BJ (cell line): Measurements from ENCODE around the gene AP3B1. TPM values are rescaled to one million over a fixed set of nuclear protein-coding genes. Genes with fewer than 3 reads are reported as not detected.

ENCODE experiments used
- CTCF ChIA-PET: fragments of 350-600 bp; formaldehyde crosslinking; extraction: SDS; loops from one replicate; lab custom pipeline; 2021; ENCODE audit warnings: antibody characterized with exemption, inconsistent platforms; lab: Yijun Ruan, JAX
- POLR2A ChIA-PET: fragments of 300-600 bp; sonication (Branson Sonifier 250); formaldehyde crosslinking; extraction: SDS; loops from one replicate; lab custom pipeline; 2021; ENCODE audit warnings: antibody characterized with exemption; lab: Charles Lee
- DNase-seq: peaks from one replicate; pipeline ENCODE4 v3.0.0-alpha.2; 2011; ENCODE audit warnings: low read depth
- H3K27me3 ChIP-seq: 2 replicates; pipeline ENCODE4 v1.6.0; 2011; ENCODE audit warnings: low read length; ENCODE audit not compliant: control insufficient read depth, insufficient read depth
- H3K36me3 ChIP-seq: 2 replicates; pipeline ENCODE4 v1.5.1; 2011; ENCODE audit warnings: low read length; ENCODE audit not compliant: control insufficient read depth, insufficient read depth
- H3K4me3 ChIP-seq: 2 replicates; pipeline ENCODE4 v1.5.1; 2011; ENCODE audit warnings: low read depth, mild to moderate bottlenecking, control low read depth, low read length
- CTCF ChIP-seq: IDR thresholded peaks from 2 replicates; pipeline ENCODE4 v1.5.1; 2011; ENCODE audit warnings: low read depth, mild to moderate bottlenecking, control low read depth, inconsistent platforms, low read length, moderate library complexity; ENCODE audit not compliant: insufficient read depth
- polyA plus RNA-seq: library from polyadenylated mRNA; depleted of rRNA; stranded (reverse); fragments of >200 nt; gene quantifications from 2 replicates; pipeline ENCODE4 v1.2.3, GENCODE V29; 2011

Gene AP3B1
- polyA plus RNA-seq, 1 experiment, result 23.9 TPM

GRCh38 chr5:78286290-78286689, 8.2 kb downstream of the AP3B1 start:
- TF ChIP-seq CTCF, result no peak
- POLR2A ChIA-PET, result no interaction called here
- CTCF ChIA-PET, result interaction anchor here (0.6 to 1.4 kb wide), 2 partner anchors 9 to 768 kb away, joined by 3 to 4 read pairs; no protein-coding TSS in a partner anchor
- no peak for DNase-seq
- Histone ChIP-seq H3K36me3 (no peaks in the 10 kb centered on the region), H3K4me3 (no peak overlapping the region), H3K27me3 (no peaks in the 10 kb centered on the region)

- CTCF ChIA-PET, result no interaction called here
- POLR2A ChIA-PET, result no interaction called here
- H3K36me3 ChIP-seq, result no peaks in the 10 kb centered on the region
- no peak for TF ChIP-seq CTCF
- H3K4me3 ChIP-seq, result no peak overlapping the region
- H3K27me3 ChIP-seq, result no peaks in the 10 kb centered on the region
- DNase-seq, result no peak
These were observed 10.7 kb downstream of the AP3B1 start for GRCh38 chr5:78283802-78284201.

GRCh38 chr5:78283105-78283504, 11.4 kb downstream of the AP3B1 start:
- no peak for DNase-seq
- TF ChIP-seq CTCF, result no peak
- Histone ChIP-seq H3K36me3 (no peaks in the 10 kb centered on the region), H3K4me3 (no peak overlapping the region), H3K27me3 (no peaks in the 10 kb centered on the region)
- POLR2A ChIA-PET, result no interaction called here
- CTCF ChIA-PET, result no interaction called here

- ChIA-PET POLR2A (no interaction called here), CTCF (interaction anchor here (1.9 kb wide), 1 partner anchor 20 kb away, joined by 6 read pairs; no protein-coding TSS in a partner anchor)
- Histone ChIP-seq H3K4me3 (no peak overlapping the region), H3K36me3 (0 out of 2 replicates have a peak, but pooled peaks cover 1% of the 10 kb centered on the region), H3K27me3 (no peaks in the 10 kb centered on the region)
- TF ChIP-seq CTCF, result no peak
- DNase-seq, result no peak
These were observed 14.2 kb downstream of the AP3B1 start for GRCh38 chr5:78280261-78280660.

GRCh38 chr5:78279194-78279593, 15.3 kb downstream of the AP3B1 start:
- Histone ChIP-seq H3K36me3 (0 out of 2 replicates have a peak, but pooled peaks cover 1% of the 10 kb centered on the region), H3K4me3 (no peak overlapping the region), H3K27me3 (no peaks in the 10 kb centered on the region)
- no peak for TF ChIP-seq CTCF
- ChIA-PET CTCF (interaction anchor here (1.0 to 1.9 kb wide), 2 partner anchors 10 to 21 kb away, joined by 3 to 6 read pairs; no protein-coding TSS in a partner anchor), POLR2A (no interaction called here)
- no peak for DNase-seq
